ENCODE measurements around the gene NRXN3. TPM values are rescaled to one million over a fixed set of nuclear protein-coding genes. Genes with fewer than 3 reads are reported as not detected.

Gene NRXN3
- total and polyA plus RNA-seq, 2 donors (not counting 1 experiment from before 2014, with no cell fraction given), result 0.83 to 34.6 TPM

DNA sequence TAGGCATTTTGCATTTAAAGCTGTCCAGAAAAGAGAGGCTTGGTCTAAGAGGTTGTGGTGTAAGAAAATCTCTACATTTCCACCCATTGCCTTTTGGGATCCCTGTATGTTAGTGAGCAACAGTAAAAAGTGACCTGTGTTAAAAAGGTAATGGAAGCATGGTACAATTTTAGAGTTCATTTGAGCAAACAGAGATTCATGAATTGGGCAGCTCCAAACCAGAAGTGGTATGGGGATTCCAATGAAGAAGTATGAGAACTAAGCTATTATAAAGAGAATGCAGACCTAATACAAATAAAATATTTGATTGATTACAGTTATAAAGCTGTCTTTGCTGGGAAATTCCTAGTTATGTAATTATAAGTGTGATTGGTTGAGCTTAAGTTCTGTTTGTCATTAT, 1134.1 kb downstream of the NRXN3 start:
- no peak for DNase-seq (ENCODE audit: low read depth in 2 of 2)
- Histone ChIP-seq H3K4me2 (ENCODE audit: extremely low read depth, insufficient read depth, low read length) (no peak overlapping the region), H2AFZ (ENCODE audit: low read length) (no peak overlapping the region), H3K36me3 (ENCODE audit: control insufficient read depth, insufficient read depth, low read length) (no peaks in the 10 kb centered on the region), H3K9me3 (ENCODE audit: control insufficient read depth, insufficient read depth, low read depth, low read length) (no peaks in the 10 kb centered on the region), H3K9ac (ENCODE audit: insufficient read depth, low read length) (no peak overlapping the region), H4K20me1 (ENCODE audit: control insufficient read depth, extremely low read depth, insufficient read depth, low read length) (no peaks in the 10 kb centered on the region), H3K79me2 (ENCODE audit: control insufficient read depth, insufficient read depth, low read length) (no peaks in the 10 kb centered on the region), H3K27me3 (ENCODE audit: control insufficient read depth, insufficient read depth, low read length) (no peaks in the 10 kb centered on the region), H3K4me1 (ENCODE audit: control insufficient read depth, extremely low read depth, insufficient read depth, low read length) (no peaks in the 10 kb centered on the region), H3K4me3 (replicated peaks in 1 of 4; ENCODE audit: control extremely low read depth in 1 of 4, insufficient read depth in 1 of 4, low read depth in 3 of 4, low read length in 4 of 4) (no peak overlapping the region), H3K27ac (ENCODE audit: insufficient read depth, low read length) (no peak overlapping the region)
- TF ChIP-seq, protein P1, sequence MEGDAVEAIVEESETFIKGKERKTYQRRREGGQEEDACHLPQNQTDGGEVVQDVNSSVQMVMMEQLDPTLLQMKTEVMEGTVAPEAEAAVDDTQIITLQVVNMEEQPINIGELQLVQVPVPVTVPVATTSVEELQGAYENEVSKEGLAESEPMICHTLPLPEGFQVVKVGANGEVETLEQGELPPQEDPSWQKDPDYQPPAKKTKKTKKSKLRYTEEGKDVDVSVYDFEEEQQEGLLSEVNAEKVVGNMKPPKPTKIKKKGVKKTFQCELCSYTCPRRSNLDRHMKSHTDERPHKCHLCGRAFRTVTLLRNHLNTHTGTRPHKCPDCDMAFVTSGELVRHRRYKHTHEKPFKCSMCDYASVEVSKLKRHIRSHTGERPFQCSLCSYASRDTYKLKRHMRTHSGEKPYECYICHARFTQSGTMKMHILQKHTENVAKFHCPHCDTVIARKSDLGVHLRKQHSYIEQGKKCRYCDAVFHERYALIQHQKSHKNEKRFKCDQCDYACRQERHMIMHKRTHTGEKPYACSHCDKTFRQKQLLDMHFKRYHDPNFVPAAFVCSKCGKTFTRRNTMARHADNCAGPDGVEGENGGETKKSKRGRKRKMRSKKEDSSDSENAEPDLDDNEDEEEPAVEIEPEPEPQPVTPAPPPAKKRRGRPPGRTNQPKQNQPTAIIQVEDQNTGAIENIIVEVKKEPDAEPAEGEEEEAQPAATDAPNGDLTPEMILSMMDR (conservative IDR thresholded peaks at IDR 0.05 in 1 of 2, IDR thresholded peaks at IDR 0.05 in 1 of 2; ENCODE audit: low read depth in 1 of 2, low read length in 2 of 2), result no peak
- TF ChIP-seq EZH2 (IDR thresholded peaks at IDR 0.05; ENCODE audit: low read length, missing control alignments), result no peak

DNA sequence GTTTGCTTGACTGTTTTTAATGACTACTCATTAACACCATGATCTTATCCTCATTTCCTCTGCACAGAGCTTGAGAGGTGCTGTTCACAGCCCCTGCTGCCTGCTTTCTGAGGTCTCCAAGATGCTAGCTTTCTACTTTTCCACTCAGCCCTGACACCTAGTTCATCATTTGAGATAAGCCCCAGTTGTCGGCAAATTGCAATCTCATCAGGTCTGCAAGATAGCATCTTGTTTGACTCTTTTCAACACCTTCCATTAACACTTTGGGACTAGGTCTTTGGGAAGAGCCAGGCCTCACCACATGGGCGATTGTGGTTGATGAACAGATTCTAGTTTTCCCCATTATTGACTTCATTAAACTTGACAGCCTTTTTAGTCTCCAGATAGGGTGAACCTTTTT, 1136.4 kb downstream of the NRXN3 start:
- no peak for DNase-seq (ENCODE audit: low read depth in 2 of 2)
- Histone ChIP-seq H3K79me2 (ENCODE audit: control insufficient read depth, insufficient read depth, low read length) (no peaks in the 10 kb centered on the region), H3K9ac (ENCODE audit: insufficient read depth, low read length) (no peak overlapping the region), H3K36me3 (ENCODE audit: control insufficient read depth, insufficient read depth, low read length) (no peaks in the 10 kb centered on the region), H3K4me1 (ENCODE audit: control insufficient read depth, extremely low read depth, insufficient read depth, low read length) (no peaks in the 10 kb centered on the region), H3K9me3 (ENCODE audit: control insufficient read depth, insufficient read depth, low read depth, low read length) (no peaks in the 10 kb centered on the region), H3K4me3 (replicated peaks in 1 of 4; ENCODE audit: control extremely low read depth in 1 of 4, insufficient read depth in 1 of 4, low read depth in 3 of 4, low read length in 4 of 4) (no peak overlapping the region), H2AFZ (ENCODE audit: low read length) (no peak overlapping the region), H3K27me3 (ENCODE audit: control insufficient read depth, insufficient read depth, low read length) (no peaks in the 10 kb centered on the region), H4K20me1 (ENCODE audit: control insufficient read depth, extremely low read depth, insufficient read depth, low read length) (no peaks in the 10 kb centered on the region), H3K27ac (ENCODE audit: insufficient read depth, low read length) (no peak overlapping the region), H3K4me2 (ENCODE audit: extremely low read depth, insufficient read depth, low read length) (no peak overlapping the region)
- no peak for TF ChIP-seq EZH2 (IDR thresholded peaks at IDR 0.05; ENCODE audit: low read length, missing control alignments)
- TF ChIP-seq, protein P1 (conservative IDR thresholded peaks at IDR 0.05 in 1 of 2, IDR thresholded peaks at IDR 0.05 in 1 of 2; ENCODE audit: low read depth in 1 of 2, low read length in 2 of 2), result no peak

DNA sequence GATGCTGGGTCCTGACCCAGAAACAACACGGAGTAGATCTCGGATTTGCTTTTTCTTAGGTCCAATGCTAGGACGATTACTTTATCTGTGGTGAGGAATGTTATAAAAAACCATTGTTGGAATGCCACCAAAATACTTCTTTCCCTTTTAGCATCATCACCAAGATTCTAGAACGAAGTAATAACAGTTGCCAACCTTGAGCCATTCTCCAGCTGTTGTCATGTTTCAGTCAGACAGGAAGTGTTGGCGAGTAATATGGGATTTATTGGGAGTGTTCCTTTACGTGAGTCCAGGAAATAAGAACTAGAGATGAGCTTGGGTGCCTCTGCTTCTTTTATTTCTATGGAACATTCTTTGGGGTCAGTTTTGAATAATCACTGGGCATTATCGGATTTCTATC, 1148.2 kb downstream of the NRXN3 start:
- Histone ChIP-seq H3K4me1 (ENCODE audit: control insufficient read depth, extremely low read depth, insufficient read depth, low read length) (no peaks in the 10 kb centered on the region), H3K79me2 (ENCODE audit: control insufficient read depth, insufficient read depth, low read length) (no peaks in the 10 kb centered on the region), H3K4me2 (ENCODE audit: extremely low read depth, insufficient read depth, low read length) (peak overlapping the region; percentile 32), H2AFZ (ENCODE audit: low read length) (no peak overlapping the region), H3K9me3 (ENCODE audit: control insufficient read depth, insufficient read depth, low read depth, low read length) (no peaks in the 10 kb centered on the region), H3K4me3 (replicated peaks in 1 of 4; ENCODE audit: control extremely low read depth in 1 of 4, insufficient read depth in 1 of 4, low read depth in 3 of 4, low read length in 4 of 4) (no peak overlapping the region), H3K27me3 (ENCODE audit: control insufficient read depth, insufficient read depth, low read length) (no peaks in the 10 kb centered on the region), H3K36me3 (ENCODE audit: control insufficient read depth, insufficient read depth, low read length) (no peaks in the 10 kb centered on the region), H4K20me1 (ENCODE audit: control insufficient read depth, extremely low read depth, insufficient read depth, low read length) (no peaks in the 10 kb centered on the region), H3K27ac (ENCODE audit: insufficient read depth, low read length) (no peak overlapping the region), H3K9ac (ENCODE audit: insufficient read depth, low read length) (no peak overlapping the region)
- DNase-seq (ENCODE audit: low read depth in 2 of 2), result peak; percentile 9 to 43
- TF ChIP-seq EZH2 (IDR thresholded peaks at IDR 0.05; ENCODE audit: low read length, missing control alignments), result no peak
- TF ChIP-seq, protein P1 (conservative IDR thresholded peaks at IDR 0.05 in 1 of 2, IDR thresholded peaks at IDR 0.05 in 1 of 2; ENCODE audit: low read depth in 1 of 2, low read length in 2 of 2), result no peak

Data from fibroblast of lung (primary cell).